Gastroesophageal sphincter (tissue), 4 donors: ENCODE results near the gene CREB3L4. TPM values are rescaled to one million over a fixed set of nuclear protein-coding genes. Genes with fewer than 3 reads are reported as not detected.
A peak's percentile ranks its signal among the peaks of the same experiment; 100 is the strongest.

Experiments used
- ATAC-seq: fragments of 150-250 bp; one replicate; pipeline ENCODE4 v1.9.1; 2016; ENCODE audit warnings: mild to moderate bottlenecking, moderate library complexity
- H3K27ac ChIP-seq, 4 donors: fragments of 200-600 bp; sonication (generic) in 3 of 4; 1 replicate in 3 of 4; 2 replicates in 1 of 4; pipeline ENCODE4 v1.5.1; 2016 to 2019
- H3K27me3 ChIP-seq: fragments of 200-600 bp; sonication (generic); one replicate; pipeline ENCODE4 v1.5.1; 2019
- H3K36me3 ChIP-seq, 2 donors: fragments of 200-600 bp; sonication (generic); one replicate each; pipeline ENCODE4 v1.5.1; 2019; ENCODE audit warnings: control low read depth in 1 of 2
- H3K4me1 ChIP-seq, 3 donors: fragments of 200-600 bp; sonication (generic); 1 replicate in 2 of 3; 2 replicates in 1 of 3; pipeline ENCODE4 v1.5.1; 2016 to 2019; ENCODE audit warnings: control low read depth in 2 of 3
- H3K4me3 ChIP-seq, 2 donors: fragments of 200-600 bp; sonication (generic); one replicate each; pipeline ENCODE4 v1.5.1; 2019; ENCODE audit warnings: mild to moderate bottlenecking in 1 of 2, moderate library complexity in 1 of 2
- H3K9me3 ChIP-seq, 3 donors: fragments of 200-600 bp; sonication (generic); one replicate each; pipeline ENCODE4 v1.5.1; 2017 to 2019; ENCODE audit warnings: control low read depth in 2 of 3
- EP300 ChIP-seq: sonication (generic); formaldehyde crosslinking; IDR thresholded peaks from one replicate; pipeline ENCODE4 v1.6.1; 2017; ENCODE audit warnings: antibody characterized with exemption, mild to moderate bottlenecking
- POLR2A ChIP-seq, 2 donors: fragments of 450-650 bp; IDR thresholded peaks; one replicate each; pipeline ENCODE4 v1.6.1; 2017; ENCODE audit warnings: antibody characterized with exemption in 2 of 2, mild to moderate bottlenecking in 2 of 2, moderate library complexity in 1 of 2
- POLR2AphosphoS5 ChIP-seq: sonication (generic); formaldehyde crosslinking; IDR thresholded peaks from one replicate; pipeline ENCODE4 v1.6.1; 2017; ENCODE audit warnings: antibody characterized with exemption
- WGBS, 2 donors: methylation state at CpG; one replicate each; pipeline ENCODE4 v1.1.5; 2018; ENCODE audit warnings: low coverage in 1 of 2; 5-methylcytosine and 5-hydroxymethylcytosine counted together
- total RNA-seq, 4 donors: library from RNA; depleted of rRNA; stranded (reverse); fragments of >200 nt; gene quantifications; one replicate each; pipeline ENCODE4 v1.1.0, GENCODE V29; 2016
- TF ChIP-seq, protein P1 (sequence below), 4 experiments: fragments of 200-600 bp in 2 of 4; fragments of 450-650 bp in 2 of 4; sonication (generic) in 1 of 4; IDR thresholded peaks; one replicate each; pipeline ENCODE4 v1.5.1; 2017 to 2019; ENCODE audit warnings: antibody characterized with exemption in 4 of 4, mild to moderate bottlenecking in 2 of 4, moderate library complexity in 2 of 4

CREB3L4 gene
- total RNA-seq, 4 donors from 2014 or later: 5.1 to 10.4 (median 6.8) TPM

DNA sequence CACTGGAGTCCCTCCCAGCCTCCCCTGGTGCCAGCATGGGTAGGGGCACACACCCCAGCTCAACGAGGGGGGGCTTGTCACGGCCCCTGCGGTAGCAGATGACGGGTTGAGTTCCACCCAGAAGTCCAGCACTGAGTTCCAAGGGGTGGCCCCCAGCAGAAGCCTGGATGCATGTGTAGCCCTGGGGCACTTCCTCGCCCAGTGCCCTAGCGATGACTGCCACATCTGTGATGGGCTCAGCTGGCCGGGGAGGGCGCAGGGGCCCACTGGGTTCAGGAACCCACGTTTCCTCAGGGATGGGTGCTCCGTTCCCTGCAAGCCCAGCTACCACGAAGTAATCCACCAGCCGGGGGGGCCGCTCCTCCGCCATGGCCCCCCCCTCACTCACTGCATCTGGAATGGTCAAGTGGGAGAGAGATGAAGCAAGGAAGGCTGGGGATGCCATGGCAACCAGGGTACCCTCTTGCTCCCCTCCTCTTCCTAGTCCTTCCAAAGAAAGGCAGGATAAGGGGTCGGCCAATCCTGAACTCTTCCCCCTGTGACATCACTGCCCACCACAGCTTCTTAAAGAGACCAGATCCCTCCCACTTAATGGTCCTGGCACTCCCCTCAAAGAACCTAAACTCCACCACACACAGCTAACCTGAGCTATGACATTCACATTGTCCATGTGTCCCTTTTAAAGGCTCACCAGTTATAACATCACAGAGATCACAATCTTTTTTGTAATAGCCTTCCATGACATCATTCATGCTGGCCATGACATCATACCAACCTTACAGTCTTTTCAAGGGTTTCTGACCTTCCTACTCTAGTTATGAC lies 23.5 kb upstream of the CREB3L4 start:
- Histone ChIP-seq H3K9me3 (no peaks in the 10 kb centered on the region), H3K27ac (peak overlapping the region in 3 of 4 donors; percentile 98 to 99 (median 98)), H3K36me3 (peaks cover 0 to 72% of the 10 kb centered on the region in 2 donors), H3K4me3 (peak overlapping the region in 1 of 2 donors; percentile 99), H3K4me1 (peaks cover 0 to 42% (median 9%) of the 10 kb centered on the region in 3 donors), H3K27me3 (no peaks in the 10 kb centered on the region)
- TF ChIP-seq POLR2AphosphoS5 (no peak), POLR2A (IDR thresholded peaks at IDR 0.05) (no peak), EP300 (no peak)
- TF ChIP-seq, protein P1, sequence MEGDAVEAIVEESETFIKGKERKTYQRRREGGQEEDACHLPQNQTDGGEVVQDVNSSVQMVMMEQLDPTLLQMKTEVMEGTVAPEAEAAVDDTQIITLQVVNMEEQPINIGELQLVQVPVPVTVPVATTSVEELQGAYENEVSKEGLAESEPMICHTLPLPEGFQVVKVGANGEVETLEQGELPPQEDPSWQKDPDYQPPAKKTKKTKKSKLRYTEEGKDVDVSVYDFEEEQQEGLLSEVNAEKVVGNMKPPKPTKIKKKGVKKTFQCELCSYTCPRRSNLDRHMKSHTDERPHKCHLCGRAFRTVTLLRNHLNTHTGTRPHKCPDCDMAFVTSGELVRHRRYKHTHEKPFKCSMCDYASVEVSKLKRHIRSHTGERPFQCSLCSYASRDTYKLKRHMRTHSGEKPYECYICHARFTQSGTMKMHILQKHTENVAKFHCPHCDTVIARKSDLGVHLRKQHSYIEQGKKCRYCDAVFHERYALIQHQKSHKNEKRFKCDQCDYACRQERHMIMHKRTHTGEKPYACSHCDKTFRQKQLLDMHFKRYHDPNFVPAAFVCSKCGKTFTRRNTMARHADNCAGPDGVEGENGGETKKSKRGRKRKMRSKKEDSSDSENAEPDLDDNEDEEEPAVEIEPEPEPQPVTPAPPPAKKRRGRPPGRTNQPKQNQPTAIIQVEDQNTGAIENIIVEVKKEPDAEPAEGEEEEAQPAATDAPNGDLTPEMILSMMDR (IDR thresholded peaks at IDR 0.05): no peak
- WGBS, 2 donors: 22 to 90% methylated on average over 1 to 2 of the region's 15 CpGs
- no peak for ATAC-seq

DNA sequence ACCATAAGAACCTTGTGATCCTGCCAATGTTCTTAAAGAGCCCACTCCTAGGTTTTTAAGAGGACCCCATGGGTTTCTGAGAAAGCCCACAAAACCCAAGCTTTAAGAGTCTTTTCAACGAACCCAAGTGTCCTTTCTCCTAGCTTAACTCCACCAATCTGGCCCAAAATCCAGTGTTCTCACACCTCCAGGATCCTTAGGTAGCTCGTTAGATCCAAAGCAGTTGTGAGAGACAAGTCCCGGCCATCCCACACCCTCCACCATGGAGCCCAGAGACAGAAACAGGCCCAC lies 22.9 kb upstream of the CREB3L4 start:
- H3K4me1 ChIP-seq: peaks cover 0 to 42% (median 9%) of the 10 kb centered on the region in 3 donors
- TF ChIP-seq, protein P1 (IDR thresholded peaks at IDR 0.05): no peak
- TF ChIP-seq POLR2A (IDR thresholded peaks at IDR 0.05) (no peak), POLR2AphosphoS5 (no peak), EP300 (no peak)
- H3K27ac ChIP-seq: peak overlapping the region; percentile 89 to 99 (median 98)
- H3K36me3 ChIP-seq: peaks cover 0 to 72% of the 10 kb centered on the region in 2 donors
- ATAC-seq: no peak
- H3K9me3 ChIP-seq: no peaks in the 10 kb centered on the region
- H3K27me3 ChIP-seq: no peaks in the 10 kb centered on the region
- H3K4me3 ChIP-seq: peak overlapping the region in 1 of 2 donors; percentile 99
- WGBS, 2 donors: 68% methylated on average over 2 of the region's 3 CpGs; no CpG with 5 or more reads in 1 of the 2 donors

DNA sequence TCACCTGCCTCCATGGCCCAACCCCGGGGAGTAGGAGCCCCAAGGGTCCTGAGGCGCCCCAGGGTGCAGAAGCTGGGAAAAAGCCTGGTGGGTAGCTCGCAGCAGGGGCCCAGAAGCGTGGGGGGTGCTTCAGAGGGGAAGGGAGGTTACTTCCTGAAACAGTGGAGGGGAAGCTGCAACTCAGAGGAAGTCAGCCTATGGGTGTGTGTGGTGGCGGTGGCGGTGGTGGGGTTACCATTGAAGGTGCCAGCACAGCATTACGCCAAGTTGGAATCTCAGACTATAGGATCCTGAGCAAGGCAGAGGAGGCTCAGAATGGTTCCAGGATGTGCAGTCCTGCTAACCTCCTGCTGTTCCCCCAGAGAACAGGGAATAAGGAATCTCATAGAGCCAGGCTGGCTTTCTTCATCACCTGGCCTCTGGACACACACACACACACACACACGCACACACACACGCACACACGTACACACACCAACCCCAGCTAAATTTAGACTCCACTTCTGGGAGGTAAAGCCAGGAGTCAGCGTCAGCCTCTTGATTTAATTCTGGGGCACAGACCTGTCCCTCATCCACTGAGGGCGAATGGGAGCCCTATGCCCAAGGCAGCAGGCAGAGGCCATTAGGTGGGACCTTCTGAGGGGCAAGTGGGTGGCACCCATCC lies 22.4 kb upstream of the CREB3L4 start:
- TF ChIP-seq POLR2A (IDR thresholded peaks at IDR 0.05) (no peak), EP300 (no peak), POLR2AphosphoS5 (no peak)
- TF ChIP-seq, protein P1 (IDR thresholded peaks at IDR 0.05): no peak
- H3K4me1 ChIP-seq: peaks cover 0 to 42% (median 9%) of the 10 kb centered on the region in 3 donors
- peak; percentile 17 for ATAC-seq
- peaks cover 0 to 72% of the 10 kb centered on the region in 2 donors for H3K36me3 ChIP-seq
- no peaks in the 10 kb centered on the region for H3K27me3 ChIP-seq
- no peaks in the 10 kb centered on the region for H3K9me3 ChIP-seq
- H3K4me3 ChIP-seq: peak overlapping the region; percentile 76 to 99
- WGBS, 2 donors: 13 to 44% methylated on average over 3 of the region's 12 CpGs
- H3K27ac ChIP-seq: peak overlapping the region; percentile 89 to 99 (median 98)

DNA sequence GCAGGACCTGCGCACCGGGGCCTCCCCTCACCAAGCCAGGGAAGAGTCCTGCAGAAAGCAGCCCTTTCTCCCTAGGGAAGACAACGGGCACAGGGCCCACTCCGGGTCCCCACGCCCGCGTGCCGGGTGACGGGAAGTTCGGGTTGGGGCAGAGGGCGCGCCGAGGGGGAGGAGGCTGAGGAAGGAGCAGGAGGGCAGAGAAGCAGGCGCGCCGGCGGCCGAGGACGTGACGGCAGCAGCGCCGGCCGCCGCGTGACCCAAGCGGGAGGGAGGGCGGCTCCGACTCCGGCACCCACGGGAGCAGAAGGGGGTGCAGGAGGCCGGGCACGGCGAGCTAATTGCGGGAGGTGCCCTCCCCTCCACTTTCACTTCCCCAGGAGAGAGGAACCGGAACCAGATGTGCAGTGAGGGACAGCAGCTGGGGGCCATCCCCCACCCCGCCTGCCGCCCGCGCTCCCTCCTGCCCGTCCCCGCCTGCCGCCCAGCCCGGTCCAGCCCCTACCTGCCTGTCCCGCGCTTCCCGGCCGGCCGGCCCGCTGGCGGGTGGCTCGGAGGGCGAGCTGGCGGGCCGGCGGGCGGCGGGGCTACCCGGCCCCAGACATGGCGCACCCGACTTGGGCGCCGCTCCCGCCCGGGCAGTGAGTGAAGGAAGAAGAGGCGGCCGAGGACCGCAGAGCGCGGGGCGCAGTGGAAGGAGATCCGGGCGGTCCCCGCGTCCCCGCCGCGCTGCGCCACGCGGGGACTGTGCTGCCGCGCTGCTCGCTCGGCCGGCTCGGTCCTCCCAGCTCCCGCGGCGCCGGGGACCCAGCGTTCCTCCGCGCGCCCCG lies 21.7 kb upstream of the CREB3L4 start:
- H3K4me3 ChIP-seq: peak overlapping the region; percentile 76 to 99
- TF ChIP-seq POLR2A (IDR thresholded peaks at IDR 0.05) (peak in 1 of 2 donors; percentile 42), POLR2AphosphoS5 (peak; percentile 75)
- TF ChIP-seq, protein P1 (IDR thresholded peaks at IDR 0.05): no peak
- H3K27me3 ChIP-seq: no peaks in the 10 kb centered on the region
- H3K9me3 ChIP-seq: no peaks in the 10 kb centered on the region
- H3K4me1 ChIP-seq: peaks cover 0 to 42% (median 9%) of the 10 kb centered on the region in 3 donors
- peaks cover 0 to 72% of the 10 kb centered on the region in 2 donors for H3K36me3 ChIP-seq
- no CpG with 5 or more reads among the region's 95 CpGs for WGBS, 2 donors
- ATAC-seq: peak; percentile 86
- H3K27ac ChIP-seq: peak overlapping the region; percentile 89 to 99 (median 98)
